Prostate gland (tissue), 2 donors: Measurements from ENCODE around the gene RASGEF1B.

Source experiments
- CTCF ChIP-seq, 4 experiments: fragments of 200-600 bp in 2 of 4; fragments of 450-650 bp in 2 of 4; sonication (generic) in 2 of 4; IDR thresholded peaks; 1 replicate in 3 of 4; 2 replicates in 1 of 4; pipeline ENCODE4 v1.5.1; 2016 to 2019; ENCODE audit warnings: antibody characterized with exemption in 4 of 4, mild to moderate bottlenecking in 2 of 4, moderate library complexity in 2 of 4
- POLR2A ChIP-seq: fragments of 450-650 bp; IDR thresholded peaks from one replicate; pipeline ENCODE4 v1.6.1; 2016; ENCODE audit warnings: antibody characterized with exemption, mild to moderate bottlenecking

- no peak for TF ChIP-seq CTCF (IDR thresholded peaks at IDR 0.05)
- no peak for TF ChIP-seq POLR2A
These were observed 30.8 kb downstream of the RASGEF1B start for GRCh38 chr4:81440949-81441348.
